ENCODE measurements around the gene KIF3C.
"Not testable (repeated sequence)": the region's sequence is repeated elsewhere in the genome, so short reads cannot be mapped to it uniquely, and the experiment has no call there.

The KIF3C gene

DNA sequence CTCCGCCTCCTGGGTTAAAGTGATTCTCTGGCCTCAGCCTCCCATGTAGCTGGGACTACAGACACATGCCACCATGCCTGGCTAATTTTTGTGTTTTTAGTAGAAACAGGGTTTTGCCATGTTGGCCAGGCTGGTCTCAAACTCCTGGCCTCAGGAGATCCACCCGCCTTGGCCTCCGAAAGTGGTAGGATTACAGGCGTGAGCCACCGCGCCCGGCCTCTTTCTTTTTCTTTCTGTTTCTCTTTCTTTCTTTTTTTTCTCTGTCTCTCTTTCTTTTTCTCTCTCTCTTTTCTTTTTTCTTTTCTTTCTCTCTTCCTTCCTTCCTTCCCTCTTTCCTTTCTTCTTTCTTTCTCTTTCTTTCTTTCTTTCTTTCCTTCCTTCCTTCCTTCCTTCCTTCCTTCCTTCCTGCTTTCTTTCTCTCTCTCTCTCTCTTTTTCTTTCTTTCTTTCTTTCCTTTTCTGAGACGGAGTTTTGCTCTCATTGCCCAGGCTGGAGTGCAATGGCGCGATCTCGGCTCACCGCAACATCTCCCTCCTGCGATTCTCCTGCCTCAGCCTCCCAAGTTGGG, 16.6 kb upstream of the KIF3C start:
- not testable (repeated sequence) for DNase-seq

DNA sequence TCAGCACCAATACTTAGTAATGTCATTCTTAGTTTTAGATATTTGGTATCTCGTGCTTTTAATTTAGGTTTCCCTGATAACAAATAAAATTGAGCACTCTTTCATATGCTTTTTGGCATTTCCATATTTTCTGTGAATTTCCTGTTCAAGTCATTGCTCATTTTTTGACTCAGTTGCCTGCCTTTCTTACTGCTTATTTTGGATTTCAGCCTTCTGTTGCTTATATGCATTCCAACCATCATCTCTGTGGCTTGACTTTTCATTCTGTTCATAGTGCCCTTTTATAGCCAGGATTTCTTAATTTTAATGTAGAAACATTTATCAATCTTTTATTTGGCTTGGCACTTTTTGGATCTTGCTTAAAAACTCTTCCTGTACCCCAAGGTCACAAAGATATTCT, 14.5 kb upstream of the KIF3C start:
- no peak for DNase-seq

GRCh38 chr2:25994509-25994908, 12.2 kb upstream of the KIF3C start:
- DNase-seq: no peak

DNA sequence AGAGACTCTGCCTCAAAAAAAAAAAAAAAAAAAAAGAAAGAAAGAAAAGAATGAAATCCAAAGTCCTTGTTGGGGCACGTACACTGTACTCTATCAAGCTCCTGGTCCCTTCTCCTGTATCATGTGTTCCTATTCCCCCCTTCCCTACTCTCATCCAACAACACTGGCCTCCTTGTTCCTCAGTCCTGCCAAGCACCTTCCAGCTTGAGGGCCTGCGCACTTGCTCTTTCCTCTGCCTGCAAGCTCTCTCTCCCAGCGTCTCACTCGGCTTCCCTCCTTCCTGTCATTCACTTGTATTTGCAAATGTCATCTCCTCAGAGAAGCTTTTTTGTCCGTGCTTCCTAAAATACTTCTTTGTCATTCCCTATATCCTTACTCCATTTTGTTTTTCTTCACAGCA, 10.8 kb upstream of the KIF3C start:
- DNase-seq: no peak

DNA sequence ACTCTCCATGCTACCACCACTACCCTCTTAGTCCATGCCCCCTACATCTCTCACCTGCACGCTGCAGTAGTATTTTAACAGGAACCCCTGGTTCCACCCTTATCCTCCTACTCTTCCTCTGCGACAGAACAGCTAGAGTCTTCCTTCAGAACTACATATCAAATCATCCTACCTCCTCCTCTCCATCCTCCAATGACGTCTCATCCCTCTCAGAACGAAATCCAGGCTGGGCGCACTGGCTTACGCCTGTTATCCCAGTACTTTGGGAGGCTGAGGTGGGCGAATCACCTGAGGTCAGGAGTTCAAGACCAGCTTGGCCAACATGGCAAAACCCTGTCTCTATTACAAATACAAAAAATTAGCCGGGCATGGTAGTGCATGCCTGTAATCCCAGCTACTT, 10.3 kb upstream of the KIF3C start:
- DNase-seq: no peak

GRCh38 chr2:25991965-25992364, 9.7 kb upstream of the KIF3C start:
- no peak for DNase-seq

GRCh38 chr2:25989154-25989553, 6.9 kb upstream of the KIF3C start:
- no peak for DNase-seq

DNA sequence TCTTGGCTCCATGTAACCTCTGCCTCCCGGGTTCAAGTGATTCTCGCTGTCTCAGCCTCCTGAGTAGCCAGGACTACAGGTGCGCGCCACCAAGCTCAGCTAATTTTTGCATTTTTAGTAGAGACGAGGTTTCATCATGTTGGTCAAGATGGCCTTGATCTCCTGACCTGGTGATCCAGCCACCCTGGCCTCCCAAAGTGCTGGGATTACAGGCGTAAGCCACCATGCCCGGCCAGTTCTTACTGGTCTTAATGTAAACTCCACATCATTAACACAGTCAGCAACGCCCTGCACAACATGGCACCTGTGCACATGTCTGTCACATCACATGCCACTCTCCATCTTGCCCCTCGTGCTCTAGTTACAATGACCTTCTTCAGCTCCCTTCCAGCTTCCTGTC, 5.8 kb upstream of the KIF3C start:
- DNase-seq: no peak

DNA sequence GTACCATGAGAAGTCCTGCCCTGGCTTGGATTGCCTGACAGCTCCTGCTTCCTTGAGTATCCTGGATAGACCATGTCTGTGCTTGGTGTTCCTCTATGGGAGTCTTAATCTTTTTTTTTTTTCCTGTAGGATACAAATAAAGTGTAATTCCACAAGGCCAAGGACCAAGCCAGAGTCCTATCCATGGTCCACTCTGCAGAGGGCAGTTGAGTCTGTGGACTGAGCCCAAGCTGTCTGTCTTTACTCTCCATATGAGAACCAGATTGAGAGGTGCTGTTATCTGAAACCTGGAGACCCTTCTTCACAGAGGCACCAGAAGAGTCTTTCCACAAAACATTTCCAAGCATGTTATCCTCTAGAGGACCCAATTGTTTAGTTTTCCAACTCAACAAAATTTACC, 1.4 kb upstream of the KIF3C start:
- DNase-seq: no peak

DNA sequence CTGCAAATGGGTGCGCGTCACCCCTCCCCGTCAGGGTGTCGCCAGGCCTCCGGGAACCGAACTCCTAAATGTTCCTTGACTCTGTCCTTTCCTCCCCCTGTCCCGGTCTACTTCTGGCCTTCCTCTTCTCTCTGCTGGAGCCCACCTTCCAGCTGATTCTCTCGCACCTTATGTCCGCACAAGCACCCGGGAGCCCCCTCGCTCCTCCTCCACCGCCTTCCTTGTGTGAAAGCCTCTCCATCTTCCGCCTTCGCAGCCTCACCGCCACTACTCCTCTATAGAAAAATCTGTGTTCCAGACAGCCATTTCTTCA, 627 bp upstream of the KIF3C start:
- DNase-seq: no peak

DNA sequence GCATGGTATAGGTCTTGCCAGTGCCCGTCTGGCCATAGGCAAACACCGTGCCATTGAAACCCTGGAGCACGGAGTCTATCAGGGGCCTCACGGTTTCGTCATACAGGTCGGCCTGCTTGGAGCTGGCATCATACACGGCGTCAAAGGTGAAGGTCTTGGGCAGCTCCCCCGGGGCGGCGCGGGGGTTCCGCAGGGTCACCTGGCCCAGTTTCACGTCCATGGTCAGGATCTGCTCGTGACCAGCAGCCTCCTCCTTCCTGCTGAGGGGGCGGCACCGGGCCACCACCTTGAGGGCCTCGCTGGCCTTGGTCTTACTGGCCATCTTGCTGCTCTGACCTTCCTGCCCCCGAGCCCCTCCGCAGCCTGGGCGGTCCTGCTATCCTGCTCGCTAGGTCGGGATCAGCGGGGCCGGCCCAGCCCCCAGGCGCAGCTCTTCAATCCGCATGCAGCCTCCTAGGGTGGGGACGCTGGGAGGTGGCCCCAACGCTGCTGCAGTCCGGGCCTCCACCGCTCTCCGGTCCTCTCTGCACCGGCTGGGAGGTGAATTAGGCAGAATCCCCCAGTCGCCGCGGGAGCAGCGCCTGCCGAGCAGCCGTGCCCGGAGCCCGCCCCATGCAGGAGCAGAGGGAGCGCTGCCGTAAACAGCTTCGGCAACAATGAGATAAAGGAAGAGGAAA, 563 bp downstream of the KIF3C start:
- no peak for DNase-seq

DNA sequence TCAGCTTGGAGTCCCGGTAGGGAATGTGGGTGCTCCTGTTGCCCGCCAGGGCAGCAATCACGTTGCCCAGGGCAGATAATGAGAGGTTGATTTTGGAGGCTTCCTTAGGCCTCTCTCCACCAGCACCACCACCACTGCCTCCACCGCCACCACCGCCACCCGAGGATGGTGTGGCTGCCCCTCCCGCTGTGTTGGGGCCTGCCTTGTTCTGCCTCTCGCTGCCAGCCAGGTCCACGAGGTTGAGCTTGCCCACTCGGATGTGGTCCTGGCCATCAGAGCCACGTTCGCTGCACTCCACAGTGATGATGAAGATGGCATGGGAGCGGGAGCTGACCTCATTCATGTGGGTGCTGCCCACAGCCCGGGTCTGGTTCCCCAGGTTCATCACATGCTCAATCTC, 1.3 kb downstream of the KIF3C start:
- no peak for DNase-seq

DNA sequence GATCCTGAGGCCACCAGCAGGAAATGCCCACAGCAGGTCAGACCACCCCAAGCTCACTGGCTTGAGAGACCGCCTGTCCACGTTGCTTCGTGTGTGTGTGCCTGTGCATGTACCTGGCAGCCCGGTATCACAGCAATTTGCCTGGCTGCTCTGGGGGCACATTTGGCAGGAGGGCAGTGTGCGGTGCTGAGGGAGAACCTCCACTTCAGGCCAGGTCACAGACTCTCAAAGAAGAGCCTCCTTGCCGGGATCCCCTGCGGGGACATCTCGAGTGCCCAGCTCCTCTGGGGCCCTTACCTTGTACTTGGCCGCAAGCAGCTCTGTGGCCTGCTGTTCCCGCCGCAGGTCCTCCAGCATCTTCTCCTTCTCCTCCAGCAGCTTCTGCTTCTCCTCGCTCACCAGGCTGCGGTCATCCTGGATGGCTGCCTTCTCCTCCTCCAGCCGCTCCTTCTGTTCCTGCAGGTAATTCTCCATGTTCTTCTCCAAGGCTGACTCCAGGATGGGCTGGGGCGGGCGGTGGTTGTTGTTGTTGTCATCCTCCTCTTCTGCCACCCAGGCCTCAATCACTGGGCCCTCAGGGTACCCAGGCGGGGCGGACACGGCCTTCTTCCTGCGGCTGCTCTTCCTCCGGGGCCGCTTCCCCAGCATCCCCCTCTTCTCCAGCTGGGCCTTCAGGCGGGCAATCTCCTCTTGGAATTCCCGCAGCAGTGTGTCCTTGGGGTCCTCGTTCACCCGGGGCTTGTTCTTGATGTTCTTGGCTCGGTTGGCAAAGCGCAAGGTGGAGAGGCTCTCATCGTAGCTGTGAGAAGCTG, 2.0 kb downstream of the KIF3C start:
- DNase-seq: no peak

DNA sequence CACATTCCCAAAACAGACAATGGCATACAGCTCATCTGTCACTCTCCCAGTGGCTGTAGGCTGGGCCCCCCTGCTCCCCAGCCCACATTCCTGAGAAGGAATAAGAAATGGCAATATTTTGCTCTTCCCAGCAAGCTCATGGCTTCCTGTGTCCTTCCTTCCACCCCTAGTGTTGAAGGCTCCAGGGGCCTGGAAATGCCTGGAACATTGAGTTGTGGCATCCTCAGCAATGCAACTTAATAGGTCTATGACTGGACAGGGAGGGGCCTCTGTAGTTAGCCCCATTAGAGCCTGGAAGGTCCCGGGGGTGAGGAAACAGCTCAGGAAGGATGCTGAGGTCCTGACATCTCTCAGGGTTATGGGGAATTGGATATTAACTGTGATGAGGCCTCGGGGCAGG, 3.3 kb downstream of the KIF3C start:
- DNase-seq: no peak

DNA sequence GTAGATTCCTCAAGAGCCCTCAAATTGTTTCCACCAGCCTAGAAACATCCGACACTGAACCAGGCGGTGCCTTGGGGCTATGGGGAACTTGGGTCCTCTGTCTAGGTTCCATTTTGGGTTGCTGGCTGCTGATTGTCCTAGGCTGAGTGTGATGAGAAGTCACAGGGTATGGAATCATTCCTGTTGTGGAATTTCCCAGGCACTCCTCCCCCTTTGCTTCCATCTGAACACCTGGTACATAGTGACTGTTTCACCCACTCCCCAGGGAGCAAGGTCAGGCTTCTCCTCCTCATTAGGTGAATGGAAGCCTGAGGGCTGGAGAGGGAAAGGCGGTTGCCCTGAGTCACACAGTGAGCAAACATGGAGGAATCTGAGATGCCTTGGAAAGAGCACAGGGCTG, 4.5 kb downstream of the KIF3C start:
- no peak for DNase-seq

- no peak for DNase-seq
Observed at GRCh38 chr2:25976983-25977741, 5.1 kb downstream of the KIF3C start.

DNA sequence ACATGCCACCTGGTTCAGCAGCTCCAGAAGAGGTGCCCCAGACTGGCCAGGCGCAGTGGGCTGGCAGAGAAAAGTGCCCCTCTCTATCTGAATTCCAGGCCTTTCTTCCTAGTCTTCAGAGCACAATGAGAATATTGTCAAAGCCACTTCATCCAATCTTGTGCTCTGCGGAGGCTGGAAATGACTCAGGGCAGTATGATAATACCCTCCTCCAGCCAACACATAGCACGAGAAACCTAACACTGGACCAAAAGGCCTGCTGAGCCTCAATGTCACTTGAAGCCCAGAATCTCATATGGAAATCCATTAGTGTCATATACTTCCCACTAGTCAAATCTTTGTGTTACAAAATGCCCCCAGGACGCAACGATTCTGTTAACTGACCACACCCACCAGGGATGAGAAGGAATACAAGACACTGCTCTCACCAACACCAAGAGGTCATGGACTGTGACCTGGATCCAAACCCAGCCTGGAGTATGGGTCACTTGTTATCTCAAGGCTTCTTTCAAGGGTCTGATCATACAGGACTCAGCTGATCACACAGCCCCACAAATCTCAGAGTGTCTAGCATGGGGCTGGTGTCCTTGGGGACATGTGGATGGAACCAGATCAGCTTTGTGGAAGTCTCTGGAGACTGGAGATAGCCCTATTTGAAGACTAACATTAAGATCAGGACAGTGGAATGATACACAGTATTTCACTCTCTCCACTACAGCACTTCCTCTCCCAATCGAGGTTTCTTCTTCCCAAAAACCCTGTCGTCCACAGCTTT, 10.1 kb downstream of the KIF3C start:
- no peak for DNase-seq

DNA sequence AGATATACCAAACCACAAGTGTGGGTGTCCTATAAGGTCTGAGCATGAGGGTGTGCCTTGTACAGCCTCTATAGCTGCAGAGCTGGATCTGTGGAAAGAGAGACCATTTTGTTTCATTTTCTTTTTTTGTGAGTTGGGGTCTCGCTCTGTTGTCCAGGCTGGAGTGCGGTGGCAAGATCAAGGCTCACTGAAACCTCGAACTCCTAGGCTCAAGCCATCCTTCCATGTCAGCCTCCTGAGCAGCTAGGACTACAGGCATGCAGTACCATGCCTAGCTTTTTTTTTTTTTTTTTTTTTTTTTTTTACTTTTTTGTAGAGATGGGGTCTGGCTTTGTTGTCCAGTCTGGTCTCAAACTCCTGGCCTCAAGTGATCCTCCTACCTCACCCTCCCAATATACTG, 10.7 kb downstream of the KIF3C start:
- no peak for DNase-seq

- DNase-seq: no peak
Observed at GRCh38 chr2:25966531-25967270, 15.6 kb downstream of the KIF3C start.

DNA sequence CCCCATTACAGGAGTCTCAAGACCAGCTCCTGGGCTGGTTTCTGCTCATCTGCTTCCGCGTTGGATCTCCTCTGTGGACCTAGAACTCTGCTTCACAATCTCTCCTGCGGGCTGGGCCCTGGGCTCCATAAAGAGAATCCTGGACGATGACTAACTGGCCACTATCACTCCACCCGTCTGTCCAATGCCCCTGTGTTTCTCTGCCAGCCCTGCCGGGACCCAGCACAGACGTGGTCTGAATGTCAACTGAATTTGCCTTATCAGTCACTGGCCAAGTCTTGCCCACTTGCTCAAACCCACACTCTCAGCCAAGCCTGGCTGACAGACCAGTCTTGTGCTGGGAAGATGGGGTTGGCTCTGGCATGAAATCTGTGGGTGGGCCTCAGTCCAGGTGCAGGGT, 17.4 kb downstream of the KIF3C start:
- DNase-seq: no peak

DNA sequence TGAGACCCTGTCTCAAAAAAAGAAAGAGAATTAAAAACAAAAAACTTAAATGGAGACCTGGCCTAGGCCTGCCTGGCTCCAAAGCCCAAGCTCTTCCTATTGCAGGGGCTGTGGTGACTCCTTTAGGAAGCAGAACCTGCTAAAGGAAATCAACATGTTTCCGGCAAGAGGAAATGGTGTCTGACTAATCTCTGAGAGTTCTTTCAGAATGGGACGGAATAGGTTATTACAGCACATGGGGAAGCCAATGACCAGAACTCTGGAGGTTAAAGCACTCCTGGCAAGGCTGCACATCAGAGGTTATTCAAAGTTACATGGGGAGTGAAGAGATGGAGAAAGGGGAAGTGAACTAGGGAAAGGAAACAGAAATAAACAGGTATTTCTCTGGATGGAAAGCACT, 21.4 kb downstream of the KIF3C start:
- DNase-seq: no peak

DNA sequence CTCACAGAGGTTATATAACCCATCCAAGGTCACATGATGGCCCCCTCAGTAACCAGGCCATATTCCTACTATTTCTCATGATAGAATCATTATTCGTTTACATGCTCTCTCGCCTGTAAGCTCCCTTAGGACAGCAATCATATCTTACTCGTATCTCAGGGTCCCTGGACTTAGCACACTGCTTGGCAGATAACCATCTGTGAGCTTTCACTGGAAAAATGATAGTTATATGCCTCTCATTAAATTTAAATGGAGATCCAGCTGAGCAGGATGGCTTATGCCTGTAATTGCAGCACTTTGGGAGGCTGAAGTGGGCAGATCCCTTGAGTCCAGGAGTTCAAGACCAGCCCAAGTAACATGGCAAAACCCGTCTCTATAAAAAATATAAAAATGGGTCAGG, 21.9 kb downstream of the KIF3C start:
- DNase-seq: no peak

All from activated naive CD4-positive, alpha-beta T cell (primary cell).